ENCODE results near the gene ANGPT4. TPM values are rescaled to one million over a fixed set of nuclear protein-coding genes. Genes with fewer than 3 reads are reported as not detected.
"Not testable (repeated sequence)": the region's sequence is repeated elsewhere in the genome, so short reads cannot be mapped to it uniquely, and the experiment has no call there.

ANGPT4 gene
- total RNA-seq, 3 donors from 2014 or later, result not detected

GRCh38 chr20:860891-861290, 55.2 kb downstream of the ANGPT4 start:
- ATAC-seq (no peak), DNase-seq (no peak)
- H3K9me3 Mint-ChIP-seq, result no peaks in the 10 kb centered on the region
- no peaks in the 10 kb centered on the region for H3K27me3 Mint-ChIP-seq (ENCODE audit: low read depth)
- no peak overlapping the region for H3K4me3 Mint-ChIP-seq
- H3K4me1 Mint-ChIP-seq (ENCODE audit: low read depth), result peaks cover 35% of the 10 kb centered on the region
- H3K36me3 Mint-ChIP-seq (ENCODE audit: insufficient read depth), result no peaks in the 10 kb centered on the region

- Mint-ChIP-seq H3K4me3 (no peak overlapping the region), H3K4me1 (ENCODE audit: low read depth) (peaks cover 46% of the 10 kb centered on the region), H3K27me3 (ENCODE audit: low read depth) (no peaks in the 10 kb centered on the region), H3K36me3 (ENCODE audit: insufficient read depth) (no peaks in the 10 kb centered on the region), H3K9me3 (no peaks in the 10 kb centered on the region)
- no peak for DNase-seq
- ATAC-seq, result peak in 1 of 2 donors; percentile 20
Observed at GRCh38 chr20:859751-860231, 56.3 kb downstream of the ANGPT4 start.

GRCh38 chr20:858011-858410, 58.1 kb downstream of the ANGPT4 start:
- ATAC-seq (no peak), DNase-seq (no peak)
- Mint-ChIP-seq H3K4me1 (ENCODE audit: low read depth) (peaks cover 58% of the 10 kb centered on the region), H3K4me3 (no peak overlapping the region), H3K27me3 (ENCODE audit: low read depth) (no peaks in the 10 kb centered on the region), H3K36me3 (ENCODE audit: insufficient read depth) (peaks cover 2% of the 10 kb centered on the region), H3K9me3 (no peaks in the 10 kb centered on the region)

GRCh38 chr20:856361-856775, 59.8 kb downstream of the ANGPT4 start:
- ATAC-seq, result peak; percentile 79 to 85

GRCh38 chr20:855466-856360, 60.4 kb downstream of the ANGPT4 start:
- Mint-ChIP-seq H3K4me1 (ENCODE audit: low read depth) (peaks cover 72% of the 10 kb centered on the region), H3K36me3 (ENCODE audit: insufficient read depth) (peaks cover 6% of the 10 kb centered on the region), H3K4me3 (no peak overlapping the region), H3K27me3 (ENCODE audit: low read depth) (no peaks in the 10 kb centered on the region), H3K9me3 (no peaks in the 10 kb centered on the region)
- no peak for ATAC-seq
- DNase-seq, result no peak

More at GRCh38 chr20:856361-856775, 59.8 kb downstream of the ANGPT4 start:
- no peaks in the 10 kb centered on the region for H3K27me3 Mint-ChIP-seq (ENCODE audit: low read depth)
- no peaks in the 10 kb centered on the region for H3K9me3 Mint-ChIP-seq
- H3K4me1 Mint-ChIP-seq (ENCODE audit: low read depth), result peaks cover 67% of the 10 kb centered on the region
- peak overlapping the region; percentile 4 for H3K4me3 Mint-ChIP-seq
- peaks cover 4% of the 10 kb centered on the region for H3K36me3 Mint-ChIP-seq (ENCODE audit: insufficient read depth)
- peak; percentile 27 for DNase-seq

GRCh38 chr20:854601-855000, 61.5 kb downstream of the ANGPT4 start:
- no peak overlapping the region for H3K4me3 Mint-ChIP-seq
- ATAC-seq (no peak), DNase-seq (no peak)
- H3K9me3 Mint-ChIP-seq, result no peaks in the 10 kb centered on the region
- peaks cover 70% of the 10 kb centered on the region for H3K4me1 Mint-ChIP-seq (ENCODE audit: low read depth)
- peaks cover 8% of the 10 kb centered on the region for H3K36me3 Mint-ChIP-seq (ENCODE audit: insufficient read depth)
- H3K27me3 Mint-ChIP-seq (ENCODE audit: low read depth), result no peaks in the 10 kb centered on the region

- no peak for DNase-seq
- Mint-ChIP-seq H3K9me3 (no peaks in the 10 kb centered on the region), H3K27me3 (ENCODE audit: low read depth) (no peaks in the 10 kb centered on the region), H3K4me1 (ENCODE audit: low read depth) (peaks cover 64% of the 10 kb centered on the region), H3K36me3 (ENCODE audit: insufficient read depth) (peaks cover 8% of the 10 kb centered on the region), H3K4me3 (no peak overlapping the region)
- ATAC-seq, result peak in 1 of 2 donors; percentile 14
Observed at GRCh38 chr20:853406-853996, 62.6 kb downstream of the ANGPT4 start.

GRCh38 chr20:848731-849130, 67.4 kb downstream of the ANGPT4 start:
- DNase-seq, H3K9me3 Mint-ChIP-seq, ATAC-seq: not testable (repeated sequence)

GRCh38 chr20:848193-848592, 67.9 kb downstream of the ANGPT4 start:
- DNase-seq, result no peak
- Mint-ChIP-seq H3K36me3 (ENCODE audit: insufficient read depth) (peaks cover 7% of the 10 kb centered on the region), H3K4me1 (ENCODE audit: low read depth) (peaks cover 62% of the 10 kb centered on the region), H3K9me3 (no peaks in the 10 kb centered on the region), H3K4me3 (no peak overlapping the region), H3K27me3 (ENCODE audit: low read depth) (no peaks in the 10 kb centered on the region)
- no peak for ATAC-seq

More at GRCh38 chr20:848731-849130, 67.4 kb downstream of the ANGPT4 start:
- peaks cover 63% of the 10 kb centered on the region for H3K4me1 Mint-ChIP-seq (ENCODE audit: low read depth)
- not testable (repeated sequence) for H3K36me3 Mint-ChIP-seq (ENCODE audit: insufficient read depth); H3K4me3 Mint-ChIP-seq; H3K27me3 Mint-ChIP-seq (ENCODE audit: low read depth)

- no peaks in the 10 kb centered on the region for H3K27me3 Mint-ChIP-seq (ENCODE audit: low read depth)
- DNase-seq (peak; percentile 42), ATAC-seq (peak; percentile 8 to 18)
- H3K4me1 Mint-ChIP-seq (ENCODE audit: low read depth), result peaks cover 63% of the 10 kb centered on the region
- peak overlapping the region; percentile 81 for H3K4me3 Mint-ChIP-seq
- peaks cover 5% of the 10 kb centered on the region for H3K36me3 Mint-ChIP-seq (ENCODE audit: insufficient read depth)
- H3K9me3 Mint-ChIP-seq, result no peaks in the 10 kb centered on the region
Observed at GRCh38 chr20:846894-847278, 69.2 kb downstream of the ANGPT4 start.

GRCh38 chr20:845941-846893, 69.9 kb downstream of the ANGPT4 start:
- no peak for ATAC-seq
- H3K4me3 Mint-ChIP-seq, result peak overlapping the region; percentile 81
- H3K27me3 Mint-ChIP-seq (ENCODE audit: low read depth), result no peaks in the 10 kb centered on the region
- peaks cover 3% of the 10 kb centered on the region for H3K36me3 Mint-ChIP-seq (ENCODE audit: insufficient read depth)
- peaks cover 60% of the 10 kb centered on the region for H3K4me1 Mint-ChIP-seq (ENCODE audit: low read depth)
- H3K9me3 Mint-ChIP-seq, result no peaks in the 10 kb centered on the region
- DNase-seq, result no peak

- no peaks in the 10 kb centered on the region for H3K9me3 Mint-ChIP-seq
- ATAC-seq (no peak), DNase-seq (no peak)
- H3K4me1 Mint-ChIP-seq (ENCODE audit: low read depth), result peaks cover 56% of the 10 kb centered on the region
- H3K27me3 Mint-ChIP-seq (ENCODE audit: low read depth), result no peaks in the 10 kb centered on the region
- peak overlapping the region; percentile 81 for H3K4me3 Mint-ChIP-seq
- no peaks in the 10 kb centered on the region for H3K36me3 Mint-ChIP-seq (ENCODE audit: insufficient read depth)
Observed at GRCh38 chr20:845226-845868, 70.8 kb downstream of the ANGPT4 start.

GRCh38 chr20:844473-845225, 71.5 kb downstream of the ANGPT4 start:
- ATAC-seq, result peak; percentile 94
- H3K4me1 Mint-ChIP-seq (ENCODE audit: low read depth), result peaks cover 55% of the 10 kb centered on the region
- H3K4me3 Mint-ChIP-seq, result peak overlapping the region; percentile 86
- H3K36me3 Mint-ChIP-seq (ENCODE audit: insufficient read depth), result no peaks in the 10 kb centered on the region
- no peaks in the 10 kb centered on the region for H3K9me3 Mint-ChIP-seq
- no peaks in the 10 kb centered on the region for H3K27me3 Mint-ChIP-seq (ENCODE audit: low read depth)
- DNase-seq, result peak; percentile 87

Measured in activated T-cell treated with anti-CD3 and anti-CD28 coated beads, Interleukin-2, amount 50 U/mL, for 4 hours (primary cell).